K562 (cell line): ENCODE data around the gene RRBP1. TPM values are rescaled to one million over a fixed set of nuclear protein-coding genes. Genes with fewer than 3 reads are reported as not detected.
A peak's percentile ranks its signal among the peaks of the same experiment; 100 is the strongest.

Experiments
- ATAC-seq: fragments of 200-7000 bp; cut with Tn5 transposase; 3 replicates; pipeline ENCODE4 v1.9.1; 2020; ENCODE audit warnings: moderate library complexity
- BruUV-seq: library from RNA; stranded (reverse); fragments of 400-500 nt; replicated peaks from 2 replicates; lab custom pipeline; 2021; lab: Mats Ljungman, UMichigan
- CTCF ChIA-PET: fragments of 300-600 bp; formaldehyde crosslinking; extraction: SDS; loops from one replicate; lab custom pipeline; 2021; ENCODE audit warnings: low intra/inter-chr PET ratio; lab: Yijun Ruan, JAX
- POLR2A ChIA-PET: fragments of 300-600, 350-650 bp; sonication (Branson Sonifier 250); formaldehyde crosslinking; extraction: SDS; loops from one replicate; lab custom pipeline; 2021; ENCODE audit warnings: antibody characterized with exemption, inconsistent platforms; lab: Yijun Ruan, JAX
- DNase-seq, 4 experiments: peaks; one replicate each; pipeline versions ENCODE4 v3.0.0 to v3.0.0-alpha.2; 2011 to 2018; ENCODE audit warnings: low spot score in 3 of 4, mixed read lengths in 3 of 4; ENCODE audit errors: extremely low read depth in 1 of 4
- FAIRE-seq: peaks from 2 replicates; lab custom pipeline; 2011; peaks lifted over from hg19 to GRCh38; lab: Jason Lieb, UNC
- H2AFZ ChIP-seq: 2 replicates; pipeline ENCODE4 v1.6.0; 2011; ENCODE audit warnings: low read depth, low read length, control low read depth, inconsistent platforms
- H3K27ac ChIP-seq: fragments of 200-600 bp; 3 replicates; pipeline ENCODE4 v1.8.0; 2011; ENCODE audit warnings: low read depth, mild to moderate bottlenecking, control low read depth, inconsistent platforms, low read length, moderate library complexity, mixed read lengths; ENCODE audit errors: extremely low read depth
- H3K27me3 ChIP-seq, 2 experiments: fragments of 300-600 bp in 1 of 2; 2 replicates in 1 of 2; 3 replicates in 1 of 2; pipeline versions ENCODE4 v1.6.0 to v1.8.0; 2011; ENCODE audit warnings: inconsistent platforms in 2 of 2, low read length in 2 of 2, mild to moderate bottlenecking in 1 of 2, mixed read lengths in 1 of 2, moderate library complexity in 1 of 2; ENCODE audit not compliant: control insufficient read depth in 2 of 2, insufficient read depth in 2 of 2
- H3K36me3 ChIP-seq: fragments of 300-600 bp; 3 replicates; pipeline ENCODE4 v1.8.0; 2011; ENCODE audit warnings: mild to moderate bottlenecking, low read length, inconsistent platforms; ENCODE audit not compliant: control insufficient read depth, insufficient read depth
- H3K4me1 ChIP-seq, 2 experiments: fragments of 200-600 bp in 1 of 2; replicated peaks in 1 of 2; 2 replicates in 1 of 2; 3 replicates in 1 of 2; pipeline versions ENCODE4 v1.5.1 to v1.8.0; 2011; ENCODE audit warnings: inconsistent platforms in 2 of 2, low read length in 2 of 2, mild to moderate bottlenecking in 1 of 2, mixed read lengths in 1 of 2, moderate library complexity in 1 of 2; ENCODE audit not compliant: control insufficient read depth in 2 of 2, insufficient read depth in 2 of 2
- H3K4me2 ChIP-seq: 2 replicates; pipeline ENCODE4 v1.6.1; 2011; ENCODE audit warnings: low read length, control low read depth, inconsistent platforms, mixed read lengths; ENCODE audit not compliant: insufficient read depth
- H3K4me3 ChIP-seq: fragments of 200-600 bp; sonication (generic), shearing (Covaris generic); 2 replicates; pipeline ENCODE4 v1.5.1; 2016; ENCODE audit warnings: control low read depth, inconsistent platforms
- H3K79me2 ChIP-seq: fragments of 200-600 bp; 3 replicates; pipeline ENCODE4 v1.8.0; 2011; ENCODE audit warnings: low read length, inconsistent platforms; ENCODE audit not compliant: control insufficient read depth, insufficient read depth
- H3K9ac ChIP-seq, 2 experiments: 2 replicates each; pipeline versions ENCODE4 v1.6.0 to v1.6.1; 2011; ENCODE audit warnings: low read depth in 2 of 2, low read length in 2 of 2, control low read depth in 1 of 2, inconsistent platforms in 1 of 2, mild to moderate bottlenecking in 1 of 2, mixed read lengths in 1 of 2; ENCODE audit not compliant: insufficient read depth in 1 of 2
- H3K9me1 ChIP-seq: one replicate; pipeline ENCODE4 v1.6.0; 2011; ENCODE audit warnings: inconsistent platforms, mild to moderate bottlenecking, low read length, moderate library complexity; ENCODE audit not compliant: control insufficient read depth, insufficient read depth
- H3K9me3 ChIP-seq: replicated peaks from 2 replicates; pipeline ENCODE4 v1.5.1; 2011; ENCODE audit warnings: low read depth, low read length, inconsistent platforms; ENCODE audit not compliant: control insufficient read depth, insufficient read depth
- H4K20me1 ChIP-seq: replicated peaks from 2 replicates; pipeline ENCODE4 v1.6.1; 2011; ENCODE audit warnings: low read length, inconsistent platforms, mixed read lengths; ENCODE audit not compliant: control insufficient read depth, insufficient read depth
- ATF3 ChIP-seq, 2 experiments: fragments of 450-650 bp in 1 of 2; sonication (generic) in 1 of 2; formaldehyde crosslinking in 1 of 2; IDR thresholded peaks in 1 of 2; conservative IDR thresholded peaks in 1 of 2; 2 replicates each; pipeline versions ENCODE4 v1.6.1 to v1.8.1; 2016 to 2023; ENCODE audit warnings: mild to moderate bottlenecking in 2 of 2, moderate library complexity in 2 of 2, inconsistent platforms in 1 of 2, missing genetic modification reagents in 1 of 2
- MCM5 ChIP-seq: fragments of 450-650 bp; IDR thresholded peaks from 2 replicates; pipeline ENCODE4 v1.6.1; 2016; ENCODE audit warnings: low read depth
- NCOA6 ChIP-seq: fragments of 450-650 bp; IDR thresholded peaks from 2 replicates; pipeline ENCODE4 v1.6.1; 2017; ENCODE audit warnings: mild to moderate bottlenecking
- SIX5 ChIP-seq, 2 experiments: IDR thresholded peaks; 2 replicates each; pipeline ENCODE4 v1.6.1; 2011; ENCODE audit warnings: low read length in 2 of 2, borderline replicate concordance in 1 of 2, low read depth in 1 of 2, mild to moderate bottlenecking in 1 of 2, moderate library complexity in 1 of 2; ENCODE audit not compliant: insufficient read depth in 1 of 2
- TFAP4 ChIP-seq: sonication (generic); formaldehyde crosslinking; IDR thresholded peaks from 2 replicates; pipeline ENCODE4 v1.8.0; 2022; ENCODE audit warnings: missing genetic modification reagents, mild to moderate bottlenecking, moderate library complexity, borderline replicate concordance
- U2AF2 ChIP-seq: fragments of 200-400 bp; formaldehyde crosslinking; optimal IDR thresholded peaks from 2 replicates; pipeline ENCODE3; 2017; ENCODE audit warnings: low read depth, mild to moderate bottlenecking, low read length
- whole genome bisulfite sequencing: fragments of 100-300 bp; shearing (Covaris generic); methylation state at CpG from one replicate; pipeline ENCODE4 v1.1.6; 2016; ENCODE audit warnings: low coverage, mixed read lengths; ENCODE audit not compliant: insufficient coverage; ENCODE audit errors: missing lambda C conversion rate; 5-methylcytosine and 5-hydroxymethylcytosine counted together
- in situ Hi-C: fragments of 300-500 bp; cut with MboI; formaldehyde crosslinking; loops from 4 replicates; pipeline ENCODE4 v1.15.0; 2018; ENCODE audit warnings: inconsistent platforms, mixed read lengths
- intact Hi-C: fragments of 100-400 bp; cut with micrococcal nuclease; formaldehyde crosslinking; loops from 2 replicates; pipeline ENCODE4 v1.14.2; 2022
- polyA plus RNA-seq, 8 experiments: library from polyadenylated mRNA; depleted of rRNA in 4 of 8; stranded (reverse) in 5 of 8; unstranded in 3 of 8; fragments of >200 nt; fragmentation: Nextera tagmentation in 2 of 8; fragmentation: Illumina TruSeq in 1 of 8; extraction: Ambion mirVana in 2 of 8; extraction: Trizol in 1 of 8; gene quantifications; 2 replicates each; pipeline versions ENCODE4 v1.2.1 to v1.2.3, GENCODE V29; 2011 to 2014; ENCODE audit warnings: inconsistent platforms in 1 of 8, missing spikeins in 1 of 8
- total RNA-seq, 7 experiments: library from RNA; depleted of rRNA in 6 of 7; stranded (reverse); fragments of >200 nt in 6 of 7; fragmentation: Illumina TruSeq in 2 of 7; extraction: Trizol in 2 of 7; gene quantifications; 2 replicates each; pipeline versions ENCODE4 v1.2.1 to v1.2.3, GENCODE V29; 2011 to 2021; ENCODE audit warnings: low replicate concordance in 1 of 7
- TF ChIP-seq, protein P1 (sequence below): fragments of 150-350 bp; conservative IDR thresholded peaks from 2 replicates; pipeline ENCODE4 v1.6.1; 2014; ENCODE audit warnings: low read length
- TF ChIP-seq, protein P2 (sequence below): sonication (generic); formaldehyde crosslinking; IDR thresholded peaks from 2 replicates; pipeline ENCODE4 v1.5.0; 2020; ENCODE audit warnings: missing genetic modification reagents
- TF ChIP-seq, protein P3 (sequence below): sonication (generic); formaldehyde crosslinking; IDR thresholded peaks from 2 replicates; pipeline ENCODE4 v1.9.0; 2022; ENCODE audit warnings: mild to moderate bottlenecking, missing genetic modification reagents

RRBP1 gene
- total and polyA plus RNA-seq, 9 of the 15 experiments (the other 6 are each of a cell fraction or from before 2014, with no cell fraction given): 0.84 to 32.0 (median 17.6) TPM

- Histone ChIP-seq H3K27me3 (peaks cover 0 to 38% of the 10 kb centered on the region in 2 experiments; a peak in 4 of 5 replicates), H3K36me3 (no peaks in the 10 kb centered on the region), H3K4me2 (no peak overlapping the region), H3K9me3 (no peaks in the 10 kb centered on the region), H4K20me1 (no peaks in the 10 kb centered on the region), H3K4me1 (no peaks in the 10 kb centered on the region), H3K27ac (no peak overlapping the region), H3K79me2 (no peaks in the 10 kb centered on the region), H2AFZ (0 out of 2 replicates have a peak overlapping the region, but pooled peaks have one; percentile 49), H3K9me1 (no peaks in the 10 kb centered on the region), H3K4me3 (no peak overlapping the region), H3K9ac (no peak overlapping the region)
- POLR2A ChIA-PET: interaction anchor here (0.6 kb wide), 1 partner anchor 17 kb away, joined by 3 read pairs; no protein-coding TSS in a partner anchor
- 34% methylated on average over 5 of the region's 5 CpGs for WGBS
- FAIRE-seq (no peak), DNase-seq (no peak), ATAC-seq (no peak; the same call in 1 of the 3 replicates)
- intact Hi-C loops (no loop called here), in situ Hi-C loops (no loop called here)
- TF ChIP-seq MCM5 (no peak), SIX5 (IDR thresholded peaks at IDR 0.05; ENCODE audit: borderline replicate concordance in 1 of 2, insufficient read depth in 1 of 2, low read depth in 1 of 2, low read length in 2 of 2) (no peak), U2AF2 (no peak), TFAP4 (peak; percentile 19; the same call in 1 of the 2 replicates), NCOA6 (no peak), ATF3 (IDR thresholded peaks at IDR 0.05) (no peak), ATF3 (CRISPR knock-in tag; conservative IDR thresholded peaks at IDR 0.05) (no peak)
- TF ChIP-seq, protein P1, sequence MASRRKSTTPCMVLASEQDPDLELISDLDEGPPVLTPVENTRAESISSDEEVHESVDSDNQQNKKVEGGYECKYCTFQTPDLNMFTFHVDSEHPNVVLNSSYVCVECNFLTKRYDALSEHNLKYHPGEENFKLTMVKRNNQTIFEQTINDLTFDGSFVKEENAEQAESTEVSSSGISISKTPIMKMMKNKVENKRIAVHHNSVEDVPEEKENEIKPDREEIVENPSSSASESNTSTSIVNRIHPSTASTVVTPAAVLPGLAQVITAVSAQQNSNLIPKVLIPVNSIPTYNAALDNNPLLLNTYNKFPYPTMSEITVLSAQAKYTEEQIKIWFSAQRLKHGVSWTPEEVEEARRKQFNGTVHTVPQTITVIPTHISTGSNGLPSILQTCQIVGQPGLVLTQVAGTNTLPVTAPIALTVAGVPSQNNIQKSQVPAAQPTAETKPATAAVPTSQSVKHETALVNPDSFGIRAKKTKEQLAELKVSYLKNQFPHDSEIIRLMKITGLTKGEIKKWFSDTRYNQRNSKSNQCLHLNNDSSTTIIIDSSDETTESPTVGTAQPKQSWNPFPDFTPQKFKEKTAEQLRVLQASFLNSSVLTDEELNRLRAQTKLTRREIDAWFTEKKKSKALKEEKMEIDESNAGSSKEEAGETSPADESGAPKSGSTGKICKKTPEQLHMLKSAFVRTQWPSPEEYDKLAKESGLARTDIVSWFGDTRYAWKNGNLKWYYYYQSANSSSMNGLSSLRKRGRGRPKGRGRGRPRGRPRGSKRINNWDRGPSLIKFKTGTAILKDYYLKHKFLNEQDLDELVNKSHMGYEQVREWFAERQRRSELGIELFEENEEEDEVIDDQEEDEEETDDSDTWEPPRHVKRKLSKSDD: no peak
- TF ChIP-seq, protein P2, sequence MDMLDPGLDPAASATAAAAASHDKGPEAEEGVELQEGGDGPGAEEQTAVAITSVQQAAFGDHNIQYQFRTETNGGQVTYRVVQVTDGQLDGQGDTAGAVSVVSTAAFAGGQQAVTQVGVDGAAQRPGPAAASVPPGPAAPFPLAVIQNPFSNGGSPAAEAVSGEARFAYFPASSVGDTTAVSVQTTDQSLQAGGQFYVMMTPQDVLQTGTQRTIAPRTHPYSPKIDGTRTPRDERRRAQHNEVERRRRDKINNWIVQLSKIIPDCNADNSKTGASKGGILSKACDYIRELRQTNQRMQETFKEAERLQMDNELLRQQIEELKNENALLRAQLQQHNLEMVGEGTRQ (CRISPR knock-in tag): peak; percentile 56
- TF ChIP-seq, protein P3, sequence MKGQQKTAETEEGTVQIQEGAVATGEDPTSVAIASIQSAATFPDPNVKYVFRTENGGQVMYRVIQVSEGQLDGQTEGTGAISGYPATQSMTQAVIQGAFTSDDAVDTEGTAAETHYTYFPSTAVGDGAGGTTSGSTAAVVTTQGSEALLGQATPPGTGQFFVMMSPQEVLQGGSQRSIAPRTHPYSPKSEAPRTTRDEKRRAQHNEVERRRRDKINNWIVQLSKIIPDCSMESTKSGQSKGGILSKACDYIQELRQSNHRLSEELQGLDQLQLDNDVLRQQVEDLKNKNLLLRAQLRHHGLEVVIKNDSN (CRISPR knock-in tag): peak; percentile 50
- CTCF ChIA-PET: no interaction called here
- BruUV-seq: no TSS peak
These were observed 22.7 kb upstream of the RRBP1 start for GRCh38 chr20:17704589-17705317.
